ENCODE data around the gene ATP9B. TPM values are rescaled to one million over a fixed set of nuclear protein-coding genes. Genes with fewer than 3 reads are reported as not detected.

The ATP9B gene
- total RNA-seq, 6 experiments from 2014 or later: 13.6 to 25.7 (median 14.5) TPM

- no peak for DNase-seq
- TF ChIP-seq CTCF (IDR thresholded peaks at IDR 0.05) (no peak), POLR2A (IDR thresholded peaks at IDR 0.05) (no peak)
Observed at GRCh38 chr18:79191418-79191817, 122.2 kb downstream of the ATP9B start.

GRCh38 chr18:79191956-79192355 is 122.8 kb downstream of the ATP9B start:
- Histone ChIP-seq H3K4me1 (no peaks in the 10 kb centered on the region), H3K36me3 (peaks cover 0 to 6% (median 0%) of the 10 kb centered on the region in 4 donors), H3K9me3 (no peaks in the 10 kb centered on the region), H3K27me3 (no peaks in the 10 kb centered on the region), H3K4me3 (no peak overlapping the region), H3K27ac (no peak overlapping the region)
- WGBS (ENCODE audit: insufficient coverage, low coverage, low lambda C conversion rate, missing lambda C conversion rate): 93% methylated on average over 5 of the region's 5 CpGs
- ATAC-seq (no peak), DNase-seq (no peak)
- TF ChIP-seq CTCF (IDR thresholded peaks at IDR 0.05): no peak
- no peak for TF ChIP-seq POLR2A (IDR thresholded peaks at IDR 0.05)
- intact Hi-C loops (cut with DNase I): no loop called here

More at GRCh38 chr18:79191418-79191817, 122.2 kb downstream of the ATP9B start:
- Histone ChIP-seq H3K27me3 (no peaks in the 10 kb centered on the region), H3K4me3 (no peak overlapping the region), H3K27ac (no peak overlapping the region), H3K36me3 (peaks cover 0 to 6% (median 0%) of the 10 kb centered on the region in 4 donors), H3K4me1 (no peaks in the 10 kb centered on the region), H3K9me3 (no peaks in the 10 kb centered on the region)
- no peak for ATAC-seq
- intact Hi-C loops (cut with DNase I): no loop called here
- WGBS (ENCODE audit: insufficient coverage, low coverage, low lambda C conversion rate, missing lambda C conversion rate): 92% methylated on average over 4 of the region's 4 CpGs

- WGBS (ENCODE audit: insufficient coverage, low coverage, low lambda C conversion rate, missing lambda C conversion rate): 88% methylated on average over 2 of the region's 2 CpGs
- ATAC-seq: no peak
Observed at GRCh38 chr18:79193826-79194225, 124.6 kb downstream of the ATP9B start.

GRCh38 chr18:79195716-79196683 is 126.8 kb downstream of the ATP9B start:
- WGBS (ENCODE audit: insufficient coverage, low coverage, low lambda C conversion rate, missing lambda C conversion rate): 96% methylated on average over 8 of the region's 10 CpGs
- no peaks in the 10 kb centered on the region for H3K36me3 ChIP-seq

More at GRCh38 chr18:79193826-79194225, 124.6 kb downstream of the ATP9B start:
- no peak for DNase-seq
- Histone ChIP-seq H3K27me3 (no peaks in the 10 kb centered on the region), H3K4me3 (no peak overlapping the region), H3K9me3 (no peaks in the 10 kb centered on the region), H3K4me1 (no peaks in the 10 kb centered on the region), H3K27ac (no peak overlapping the region), H3K36me3 (peaks cover 0 to 6% (median 0%) of the 10 kb centered on the region in 4 donors)
- no peak for TF ChIP-seq POLR2A (IDR thresholded peaks at IDR 0.05)
- no peak for TF ChIP-seq CTCF (IDR thresholded peaks at IDR 0.05)
- intact Hi-C loops (cut with DNase I): no loop called here

More at GRCh38 chr18:79195716-79196683, 126.8 kb downstream of the ATP9B start:
- ATAC-seq (no peak), DNase-seq (no peak)
- H3K9me3 ChIP-seq: no peaks in the 10 kb centered on the region
- TF ChIP-seq CTCF (IDR thresholded peaks at IDR 0.05) (no peak), POLR2A (IDR thresholded peaks at IDR 0.05) (no peak)
- H3K4me1 ChIP-seq: no peaks in the 10 kb centered on the region
- H3K4me3 ChIP-seq: no peak overlapping the region
- intact Hi-C loops (cut with DNase I): no loop called here
- no peak overlapping the region for H3K27ac ChIP-seq
- no peaks in the 10 kb centered on the region for H3K27me3 ChIP-seq

Data from right lobe of liver (tissue), 6 donors.